HCT116 (cell line): Measurements from ENCODE around the gene ITPKA. TPM values are rescaled to one million over a fixed set of nuclear protein-coding genes. Genes with fewer than 3 reads are reported as not detected.

Source experiments
- ATAC-seq: fragments of 200-7000 bp; cut with Tn5 transposase; 2 replicates; pipeline ENCODE4 v1.9.1; 2020; ENCODE audit warnings: mild to moderate bottlenecking, moderate library complexity
- BruUV-seq: library from RNA; stranded (reverse); fragments of 400-500 nt; replicated peaks from 2 replicates; lab custom pipeline; 2021; lab: Mats Ljungman, UMichigan
- CTCF ChIA-PET: fragments of 300-600 bp; sonication (Branson Sonifier 250); formaldehyde crosslinking; loops from one replicate; lab custom pipeline; 2021; ENCODE audit warnings: antibody characterized with exemption; lab: Charles Lee
- POLR2A ChIA-PET: fragments of 300-600, 350-600 bp; sonication (Branson Sonifier 250); formaldehyde crosslinking; loops from one replicate; lab custom pipeline; 2021; ENCODE audit warnings: antibody characterized with exemption; lab: Charles Lee
- RAD21 ChIA-PET, 2 experiments: fragments of 300-600 bp; sonication (Branson Sonifier 250); formaldehyde crosslinking; loops; one replicate each; lab custom pipeline; 2023; ENCODE audit warnings: low total read pairs in 2 of 2; ENCODE audit not compliant: uncharacterized antibody in 2 of 2, unreplicated experiment in 2 of 2, low non-redundant PET in 1 of 2; lab: Charles Lee
- DNase-seq: peaks from one replicate; pipeline ENCODE4 v3.0.0-alpha.2; 2010; ENCODE audit warnings: low read depth, low spot score
- H2AFZ ChIP-seq: fragments of 200-600 bp; shearing (Covaris generic), sonication (generic); 2 replicates; pipeline ENCODE4 v1.6.1; 2017; ENCODE audit warnings: low read depth, mixed run types, mixed read lengths, antibody characterized with exemption, low read length; ENCODE audit not compliant: poor library complexity, severe bottlenecking
- H3K27ac ChIP-seq: 2 replicates; pipeline ENCODE4 v1.5.1; 2012; ENCODE audit warnings: low read depth, low read length
- H3K27me3 ChIP-seq: fragments of 200-600 bp; sonication (generic); 2 replicates; pipeline ENCODE4 v1.6.1; 2016; ENCODE audit warnings: mixed run types, low read length, mixed read lengths; ENCODE audit not compliant: insufficient read depth
- H3K36me3 ChIP-seq, 2 experiments: fragments of 200-500 bp in 1 of 2; fragments of 200-600 bp in 1 of 2; sonication (Bioruptor generic) in 1 of 2; sonication (generic) in 1 of 2; 2 replicates each; pipeline versions ENCODE4 v1.5.1 to v1.6.1; 2014 to 2016; ENCODE audit warnings: low read length in 2 of 2, inconsistent platforms in 1 of 2, mixed read lengths in 1 of 2, mixed run types in 1 of 2; ENCODE audit not compliant: insufficient read depth in 2 of 2, control insufficient read depth in 1 of 2
- H3K4me1 ChIP-seq, 2 experiments: fragments of 200-600 bp in 1 of 2; sonication (generic) in 1 of 2; 2 replicates each; pipeline versions ENCODE4 v1.5.1 to v1.6.1; 2012 to 2017; ENCODE audit warnings: low read length in 2 of 2, inconsistent platforms in 1 of 2, mild to moderate bottlenecking in 1 of 2, mixed read lengths in 1 of 2, mixed run types in 1 of 2, moderate library complexity in 1 of 2; ENCODE audit not compliant: insufficient read depth in 2 of 2, control insufficient read depth in 1 of 2
- H3K4me2 ChIP-seq: fragments of 200-600 bp; sonication (generic); 2 replicates; pipeline ENCODE4 v1.6.1; 2017; ENCODE audit warnings: mixed run types, low read length, mixed read lengths
- H3K4me3 ChIP-seq, 2 experiments: fragments of 200-600 bp in 1 of 2; sonication (generic) in 1 of 2; replicated peaks in 1 of 2; 2 replicates each; pipeline ENCODE4 v1.5.1; 2011 to 2016; ENCODE audit warnings: low read length in 2 of 2, control low read depth in 1 of 2, low read depth in 1 of 2, mild to moderate bottlenecking in 1 of 2, mixed read lengths in 1 of 2, mixed run types in 1 of 2
- H3K79me2 ChIP-seq: fragments of 200-600 bp; sonication (generic); 2 replicates; pipeline ENCODE4 v1.6.1; 2017; ENCODE audit warnings: mild to moderate bottlenecking, mixed run types, low read length, moderate library complexity, mixed read lengths; ENCODE audit not compliant: insufficient read depth
- H3K9ac ChIP-seq: fragments of 200-600 bp; sonication (generic); 2 replicates; pipeline ENCODE4 v1.6.1; 2016; ENCODE audit warnings: low read length, mixed read lengths
- H3K9me2 ChIP-seq: fragments of 200-600 bp; sonication (generic), shearing (Covaris generic); 2 replicates; pipeline ENCODE4 v1.6.1; 2017; ENCODE audit warnings: mixed run types, mild to moderate bottlenecking, moderate library complexity; ENCODE audit not compliant: insufficient read depth
- H3K9me3 ChIP-seq, 2 experiments: fragments of 200-500 bp in 1 of 2; fragments of 200-600 bp in 1 of 2; sonication (Bioruptor generic) in 1 of 2; sonication (generic) in 1 of 2; 2 replicates each; pipeline ENCODE4 v1.6.1; 2014 to 2017; ENCODE audit warnings: low read length in 2 of 2, mixed read lengths in 2 of 2, inconsistent platforms in 1 of 2, low read depth in 1 of 2, mild to moderate bottlenecking in 1 of 2, mixed run types in 1 of 2, moderate library complexity in 1 of 2; ENCODE audit not compliant: control insufficient read depth in 1 of 2, insufficient read depth in 1 of 2
- H4K20me1 ChIP-seq: fragments of 200-600 bp; sonication (generic), shearing (Covaris generic); 2 replicates; pipeline ENCODE4 v1.6.1; 2017; ENCODE audit warnings: mixed run types, mild to moderate bottlenecking, moderate library complexity; ENCODE audit not compliant: insufficient read depth
- ELF1 ChIP-seq: IDR thresholded peaks from 2 replicates; pipeline ENCODE4 v1.6.1; 2012; ENCODE audit warnings: low read depth, borderline replicate concordance
- JUND ChIP-seq: IDR thresholded peaks from 2 replicates; pipeline ENCODE4 v1.6.1; 2012
- POLR2A ChIP-seq: IDR thresholded peaks from 2 replicates; pipeline ENCODE4 v1.7.0; 2011; ENCODE audit warnings: borderline replicate concordance; ENCODE audit not compliant: insufficient read depth, insufficient read length; ENCODE audit errors: extremely low read depth
- POLR2AphosphoS5 ChIP-seq: IDR thresholded peaks from 2 replicates; pipeline ENCODE4 v1.6.1; 2011; ENCODE audit warnings: mild to moderate bottlenecking, low read depth, low read length, moderate library complexity
- RAD21 ChIP-seq: IDR thresholded peaks from 2 replicates; pipeline ENCODE4 v1.6.1; 2012; ENCODE audit warnings: low read depth, mild to moderate bottlenecking
- SIN3A ChIP-seq: IDR thresholded peaks from 2 replicates; pipeline ENCODE4 v1.6.1; 2012; ENCODE audit warnings: low read depth
- SRF ChIP-seq: IDR thresholded peaks from 2 replicates; pipeline ENCODE4 v1.6.1; 2012; ENCODE audit warnings: low read depth
- ZNF274 ChIP-seq: fragments of 200-500 bp; sonication (Bioruptor generic); IDR thresholded peaks from 2 replicates; pipeline ENCODE4 v1.6.1; 2014; ENCODE audit warnings: mild to moderate bottlenecking, low read depth, low read length, inconsistent platforms
- intact Hi-C: fragments of 100-400 bp; cut with micrococcal nuclease; formaldehyde crosslinking; loops from 2 replicates; pipeline ENCODE4 v1.10.0; 2022
- total RNA-seq: library from RNA; stranded (reverse); gene quantifications from one replicate; pipeline ENCODE4 v1.2.1, GENCODE V29; 2021; ENCODE audit not compliant: unreplicated experiment
- TF ChIP-seq, protein P1 (sequence below): IDR thresholded peaks from 2 replicates; pipeline ENCODE4 v1.6.1; 2012
- TF ChIP-seq, protein P2 (sequence below): IDR thresholded peaks from 2 replicates; pipeline ENCODE4 v1.6.1; 2011; ENCODE audit warnings: mild to moderate bottlenecking, low read length, moderate library complexity; ENCODE audit not compliant: insufficient replicate concordance; ENCODE audit errors: extremely low read depth

Gene ITPKA
- total RNA-seq, 1 experiment from 2014 or later = 10.8 TPM

DNA sequence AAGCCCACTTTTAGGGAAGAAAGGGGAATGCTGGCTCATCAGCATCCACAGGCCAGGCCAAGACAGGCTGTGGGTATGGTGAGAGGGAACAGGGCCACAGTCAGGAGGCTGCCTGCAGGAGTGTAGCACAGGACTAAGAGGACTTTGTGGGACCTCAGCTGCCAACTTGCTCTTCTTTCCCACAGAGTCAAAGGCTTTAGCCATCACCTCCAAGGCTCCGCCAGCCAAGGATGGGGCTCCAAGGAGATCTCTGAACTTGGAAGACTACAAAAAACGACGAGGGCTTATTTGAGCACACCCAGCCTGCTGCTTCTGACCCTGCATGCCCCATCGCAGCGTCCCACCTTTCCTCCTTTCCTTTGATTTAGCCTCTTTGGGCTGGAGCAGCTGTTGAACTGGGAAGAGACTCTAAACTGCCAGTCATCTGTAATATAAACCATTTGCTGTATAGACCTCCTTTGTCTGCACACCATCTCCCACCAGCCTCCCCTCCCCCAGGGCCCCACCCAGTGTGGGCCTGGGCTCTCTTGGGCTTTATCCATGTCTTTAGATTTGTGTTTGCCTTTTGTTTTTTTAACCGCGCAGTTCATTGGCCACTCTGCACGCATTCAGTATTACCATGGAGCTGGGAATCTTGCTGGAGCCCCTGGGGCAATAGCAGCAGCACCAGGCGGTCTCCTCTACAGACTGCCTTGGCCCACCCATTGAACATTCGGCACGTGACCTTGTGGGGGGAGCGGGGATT, 13.1 kb upstream of the ITPKA start:
- no peaks in the 10 kb centered on the region for H3K79me2 ChIP-seq
- no peaks in the 10 kb centered on the region for H3K4me1 ChIP-seq
- H2AFZ ChIP-seq = no peak overlapping the region
- BruUV-seq = no TSS peak
- ChIA-PET CTCF (interaction anchor here (0.7 to 1.6 kb wide), 2 partner anchors 15 to 572 kb away, joined by 3 to 7 read pairs; no protein-coding TSS in a partner anchor), RAD21 (no interaction called here), POLR2A (interaction anchor here (0.7 kb wide), 1 partner anchor 216 kb away, joined by 5 read pairs; no protein-coding TSS in a partner anchor)
- no peak overlapping the region for H3K4me3 ChIP-seq
- H3K4me2 ChIP-seq = no peak overlapping the region
- no peak for DNase-seq
- H4K20me1 ChIP-seq = no peaks in the 10 kb centered on the region
- H3K27me3 ChIP-seq = no peaks in the 10 kb centered on the region
- H3K27ac ChIP-seq = no peak overlapping the region
- no peak for ATAC-seq
- no peaks in the 10 kb centered on the region for H3K9me3 ChIP-seq
- no peak overlapping the region for H3K9ac ChIP-seq
- H3K36me3 ChIP-seq = peaks cover 29 to 45% of the 10 kb centered on the region in 2 experiments
- H3K9me2 ChIP-seq = no peaks in the 10 kb centered on the region
- TF ChIP-seq JUND = no peak
- TF ChIP-seq ELF1 = no peak
- TF ChIP-seq, protein P1, sequence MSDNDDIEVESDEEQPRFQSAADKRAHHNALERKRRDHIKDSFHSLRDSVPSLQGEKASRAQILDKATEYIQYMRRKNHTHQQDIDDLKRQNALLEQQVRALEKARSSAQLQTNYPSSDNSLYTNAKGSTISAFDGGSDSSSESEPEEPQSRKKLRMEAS = no peak
- TF ChIP-seq SRF = no peak
- TF ChIP-seq RAD21 = no peak
- no peak for TF ChIP-seq POLR2A
- no peak for TF ChIP-seq ZNF274
- TF ChIP-seq, protein P2, sequence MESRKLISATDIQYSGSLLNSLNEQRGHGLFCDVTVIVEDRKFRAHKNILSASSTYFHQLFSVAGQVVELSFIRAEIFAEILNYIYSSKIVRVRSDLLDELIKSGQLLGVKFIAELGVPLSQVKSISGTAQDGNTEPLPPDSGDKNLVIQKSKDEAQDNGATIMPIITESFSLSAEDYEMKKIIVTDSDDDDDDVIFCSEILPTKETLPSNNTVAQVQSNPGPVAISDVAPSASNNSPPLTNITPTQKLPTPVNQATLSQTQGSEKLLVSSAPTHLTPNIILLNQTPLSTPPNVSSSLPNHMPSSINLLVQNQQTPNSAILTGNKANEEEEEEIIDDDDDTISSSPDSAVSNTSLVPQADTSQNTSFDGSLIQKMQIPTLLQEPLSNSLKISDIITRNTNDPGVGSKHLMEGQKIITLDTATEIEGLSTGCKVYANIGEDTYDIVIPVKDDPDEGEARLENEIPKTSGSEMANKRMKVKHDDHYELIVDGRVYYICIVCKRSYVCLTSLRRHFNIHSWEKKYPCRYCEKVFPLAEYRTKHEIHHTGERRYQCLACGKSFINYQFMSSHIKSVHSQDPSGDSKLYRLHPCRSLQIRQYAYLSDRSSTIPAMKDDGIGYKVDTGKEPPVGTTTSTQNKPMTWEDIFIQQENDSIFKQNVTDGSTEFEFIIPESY = no peak
- TF ChIP-seq POLR2AphosphoS5 = no peak
- no peak for TF ChIP-seq SIN3A
- intact Hi-C loops = no loop called here
